Osteoblast (primary cell): ENCODE measurements around the gene NDUFB8. TPM values are rescaled to one million over a fixed set of nuclear protein-coding genes. Genes with fewer than 3 reads are reported as not detected.

Experiments used
- DNase-seq: peaks from one replicate; pipeline ENCODE4 v3.0.0; 2011; ENCODE audit warnings: low spot score, mixed read lengths; ENCODE audit not compliant: insufficient read length; ENCODE audit errors: missing footprints
- H2AFZ ChIP-seq: 2 replicates; pipeline ENCODE4 v1.6.0; 2011; ENCODE audit warnings: mild to moderate bottlenecking, low read length
- H3K27ac ChIP-seq: 2 replicates; pipeline ENCODE4 v1.5.1; 2011; ENCODE audit warnings: mild to moderate bottlenecking, low read depth, low read length, moderate library complexity
- H3K27me3 ChIP-seq: 2 replicates; pipeline ENCODE4 v1.6.0; 2012; ENCODE audit warnings: mild to moderate bottlenecking, control low read depth, inconsistent platforms, low read length, moderate library complexity; ENCODE audit not compliant: insufficient read depth
- H3K36me3 ChIP-seq: 2 replicates; pipeline ENCODE4 v1.5.1; 2011; ENCODE audit warnings: mild to moderate bottlenecking, low read length, control low read depth, moderate library complexity; ENCODE audit not compliant: insufficient read depth
- H3K4me1 ChIP-seq: 2 replicates; pipeline ENCODE4 v1.5.1; 2011; ENCODE audit warnings: mild to moderate bottlenecking, low read length, control low read depth, moderate library complexity; ENCODE audit not compliant: insufficient read depth
- H3K4me2 ChIP-seq: 2 replicates; pipeline ENCODE4 v1.6.0; 2011; ENCODE audit warnings: mild to moderate bottlenecking, low read length; ENCODE audit not compliant: insufficient read depth
- H3K4me3 ChIP-seq: fragments of 200-600 bp; sonication (generic); 3 replicates; pipeline ENCODE4 v1.5.1; 2012; ENCODE audit warnings: mild to moderate bottlenecking, low read length, inconsistent platforms; ENCODE audit not compliant: insufficient read depth
- H3K79me2 ChIP-seq: 2 replicates; pipeline ENCODE4 v1.6.0; 2012; ENCODE audit warnings: mild to moderate bottlenecking, low read length, control low read depth, inconsistent platforms; ENCODE audit not compliant: insufficient read depth
- H3K9me3 ChIP-seq: 2 replicates; pipeline ENCODE4 v1.5.1; 2011; ENCODE audit warnings: low read depth, low read length, control low read depth
- H4K20me1 ChIP-seq: 2 replicates; pipeline ENCODE4 v1.6.0; 2012; ENCODE audit warnings: mild to moderate bottlenecking, low read length, control low read depth; ENCODE audit not compliant: insufficient read depth
- total RNA-seq: library from RNA; depleted of rRNA; stranded (reverse); fragments of >200 nt; gene quantifications from 2 replicates; pipeline ENCODE4 v1.2.3, GENCODE V29; 2012
- TF ChIP-seq, protein P1 (sequence below): IDR thresholded peaks from 2 replicates; pipeline ENCODE4 v1.5.1; 2011; ENCODE audit warnings: mild to moderate bottlenecking, low read depth, low read length, moderate library complexity; ENCODE audit errors: extremely low read depth

The NDUFB8 gene
- total RNA-seq, 1 donor: 102 TPM

GRCh38 chr10:100482181-100482833 is 47.4 kb downstream of the NDUFB8 start:
- Histone ChIP-seq H3K9me3 (no peaks in the 10 kb centered on the region), H3K27ac (no peak overlapping the region), H2AFZ (peak overlapping the region; percentile 76), H3K4me2 (peak overlapping the region; percentile 91), H3K36me3 (no peaks in the 10 kb centered on the region), H3K79me2 (no peaks in the 10 kb centered on the region), H4K20me1 (no peaks in the 10 kb centered on the region), H3K27me3 (peaks cover 55% of the 10 kb centered on the region), H3K4me1 (peaks cover 7% of the 10 kb centered on the region), H3K4me3 (peak overlapping the region; percentile 66)
- peak; percentile 94 for DNase-seq
- TF ChIP-seq, protein P1, sequence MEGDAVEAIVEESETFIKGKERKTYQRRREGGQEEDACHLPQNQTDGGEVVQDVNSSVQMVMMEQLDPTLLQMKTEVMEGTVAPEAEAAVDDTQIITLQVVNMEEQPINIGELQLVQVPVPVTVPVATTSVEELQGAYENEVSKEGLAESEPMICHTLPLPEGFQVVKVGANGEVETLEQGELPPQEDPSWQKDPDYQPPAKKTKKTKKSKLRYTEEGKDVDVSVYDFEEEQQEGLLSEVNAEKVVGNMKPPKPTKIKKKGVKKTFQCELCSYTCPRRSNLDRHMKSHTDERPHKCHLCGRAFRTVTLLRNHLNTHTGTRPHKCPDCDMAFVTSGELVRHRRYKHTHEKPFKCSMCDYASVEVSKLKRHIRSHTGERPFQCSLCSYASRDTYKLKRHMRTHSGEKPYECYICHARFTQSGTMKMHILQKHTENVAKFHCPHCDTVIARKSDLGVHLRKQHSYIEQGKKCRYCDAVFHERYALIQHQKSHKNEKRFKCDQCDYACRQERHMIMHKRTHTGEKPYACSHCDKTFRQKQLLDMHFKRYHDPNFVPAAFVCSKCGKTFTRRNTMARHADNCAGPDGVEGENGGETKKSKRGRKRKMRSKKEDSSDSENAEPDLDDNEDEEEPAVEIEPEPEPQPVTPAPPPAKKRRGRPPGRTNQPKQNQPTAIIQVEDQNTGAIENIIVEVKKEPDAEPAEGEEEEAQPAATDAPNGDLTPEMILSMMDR: peak; percentile 84

DNA sequence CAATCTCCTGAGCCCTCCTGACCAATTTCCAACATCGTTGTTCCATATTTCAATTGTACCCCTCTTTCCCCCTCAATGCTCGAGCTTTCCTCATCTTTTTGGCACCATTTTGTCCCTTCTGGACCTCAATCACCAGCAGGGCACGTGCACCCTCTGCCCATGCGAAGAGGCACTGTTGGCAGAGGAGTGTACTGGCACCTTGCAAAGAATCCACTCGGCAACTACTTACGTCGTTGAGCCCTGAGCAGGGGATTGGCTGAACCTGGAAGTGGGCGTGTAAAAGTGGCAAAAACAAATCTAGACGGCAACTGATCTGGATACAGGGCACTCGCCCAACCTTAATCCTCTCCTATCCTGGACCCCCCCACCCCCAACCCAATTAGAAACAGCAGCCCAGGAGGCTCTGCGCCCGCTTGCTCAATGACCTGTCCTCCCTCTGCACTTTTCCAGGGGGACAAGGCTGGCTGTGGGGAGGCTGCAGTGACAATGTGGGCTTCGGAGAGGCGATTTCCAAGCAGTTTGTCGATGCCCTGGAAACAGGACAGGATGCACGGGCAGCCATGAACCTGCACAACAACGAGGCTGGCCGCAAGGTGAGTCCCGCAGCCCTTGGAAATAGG is 48.1 kb downstream of the NDUFB8 start:
- TF ChIP-seq, protein P1: no peak
- peak overlapping the region; percentile 76 for H2AFZ ChIP-seq
- peaks cover 7% of the 10 kb centered on the region for H3K4me1 ChIP-seq
- no peaks in the 10 kb centered on the region for H3K9me3 ChIP-seq
- H3K4me2 ChIP-seq: peak overlapping the region; percentile 91
- no peak overlapping the region for H3K27ac ChIP-seq
- no peaks in the 10 kb centered on the region for H3K36me3 ChIP-seq
- no peaks in the 10 kb centered on the region for H4K20me1 ChIP-seq
- H3K4me3 ChIP-seq: peak overlapping the region; percentile 66
- H3K27me3 ChIP-seq: peaks cover 55% of the 10 kb centered on the region
- no peaks in the 10 kb centered on the region for H3K79me2 ChIP-seq
- peak; percentile 92 for DNase-seq

DNA sequence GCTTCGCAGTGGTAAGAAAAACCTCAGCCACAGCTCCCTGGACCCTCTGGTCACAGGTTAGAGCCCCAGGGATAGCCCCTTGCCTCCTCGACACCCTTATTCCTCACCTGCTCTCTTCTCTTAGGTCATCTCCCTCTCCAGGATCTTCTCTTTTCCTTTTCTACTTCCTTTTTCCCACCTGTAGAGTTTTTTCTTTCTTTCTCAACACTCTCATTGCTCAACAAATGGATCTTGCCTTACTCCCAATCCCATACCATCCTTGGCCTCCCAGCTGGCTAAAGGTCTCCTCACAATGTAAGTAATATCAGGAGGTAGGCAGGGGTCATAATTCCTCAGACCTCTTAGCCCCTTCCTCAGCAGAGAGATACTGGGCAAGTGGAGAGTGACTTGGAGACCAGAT is 49.7 kb downstream of the NDUFB8 start:
- Histone ChIP-seq H3K79me2 (no peaks in the 10 kb centered on the region), H3K27me3 (peaks cover 55% of the 10 kb centered on the region), H4K20me1 (no peaks in the 10 kb centered on the region), H3K9me3 (no peaks in the 10 kb centered on the region), H3K4me1 (peaks cover 7% of the 10 kb centered on the region), H2AFZ (no peak overlapping the region), H3K27ac (no peak overlapping the region), H3K4me2 (no peak overlapping the region), H3K4me3 (no peak overlapping the region), H3K36me3 (no peaks in the 10 kb centered on the region)
- DNase-seq: no peak
- TF ChIP-seq, protein P1: no peak

DNA sequence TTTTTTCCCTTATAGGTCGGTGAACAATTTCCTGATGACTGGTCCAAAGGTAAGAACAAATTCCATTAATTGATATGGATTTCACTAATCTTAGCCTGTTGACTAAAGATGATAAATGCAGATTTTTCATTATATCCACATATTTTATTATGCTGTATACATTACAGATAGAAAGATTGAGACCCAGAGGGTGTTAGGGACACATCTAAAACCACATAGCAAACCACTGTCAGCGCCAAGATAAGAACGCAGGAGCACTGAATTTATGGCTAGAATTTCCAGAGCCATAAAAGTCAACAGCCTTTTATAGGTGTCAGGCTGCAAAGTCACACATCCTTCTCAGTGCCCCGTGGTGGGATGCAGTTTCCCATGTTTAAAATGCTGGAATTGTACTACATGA is 50.6 kb downstream of the NDUFB8 start:
- Histone ChIP-seq H2AFZ (no peak overlapping the region), H3K79me2 (no peaks in the 10 kb centered on the region), H3K27ac (no peak overlapping the region), H3K27me3 (peaks cover 51% of the 10 kb centered on the region), H3K4me3 (no peak overlapping the region), H3K9me3 (no peaks in the 10 kb centered on the region), H3K4me1 (peaks cover 7% of the 10 kb centered on the region), H4K20me1 (no peaks in the 10 kb centered on the region), H3K4me2 (no peak overlapping the region), H3K36me3 (no peaks in the 10 kb centered on the region)
- TF ChIP-seq, protein P1: no peak
- DNase-seq: no peak
